Ascending aorta (tissue), 2 donors: ENCODE data around the gene LIPG. TPM values are rescaled to one million over a fixed set of nuclear protein-coding genes. Genes with fewer than 3 reads are reported as not detected.

Experiments
- DNase-seq, 2 donors: peaks; one replicate each; pipeline ENCODE4 v3.0.0-alpha.2; 2019; ENCODE audit warnings: low spot score in 2 of 2
- H3K27ac ChIP-seq, 2 donors: fragments of 200-600 bp; sonication (generic); one replicate each; pipeline ENCODE4 v1.5.1; 2016 to 2017; ENCODE audit warnings: mild to moderate bottlenecking in 1 of 2
- H3K27me3 ChIP-seq: fragments of 200-600 bp; sonication (generic); one replicate; pipeline ENCODE4 v1.5.1; 2017
- H3K36me3 ChIP-seq, 2 donors: fragments of 200-600 bp; sonication (generic); one replicate each; pipeline ENCODE4 v1.5.1; 2016
- H3K4me1 ChIP-seq, 2 donors: fragments of 200-600 bp; sonication (generic); one replicate each; pipeline ENCODE4 v1.5.1; 2016 to 2017; ENCODE audit warnings: mild to moderate bottlenecking in 1 of 2
- H3K4me3 ChIP-seq, 2 donors: fragments of 200-600 bp; sonication (generic); one replicate each; pipeline ENCODE4 v1.5.1; 2016 to 2017; ENCODE audit warnings: mild to moderate bottlenecking in 1 of 2
- H3K9me3 ChIP-seq, 2 donors: fragments of 200-600 bp; sonication (generic); one replicate each; pipeline ENCODE4 v1.5.1; 2016
- intact Hi-C: fragments of 100-400 bp; cut with DNase I; formaldehyde crosslinking; loops from one replicate; pipeline ENCODE4 v1.15.1; 2023
- total RNA-seq: library from RNA; depleted of rRNA; stranded (reverse); fragments of >200 nt; gene quantifications from one replicate; pipeline ENCODE4 v1.1.0, GENCODE V29; 2016
- TF ChIP-seq, protein P1 (sequence below), 3 experiments: fragments of 200-600 bp in 2 of 3; fragments of 450-650 bp in 1 of 3; sonication (generic) in 2 of 3; IDR thresholded peaks; one replicate each; pipeline ENCODE4 v1.5.1; 2016 to 2019; ENCODE audit warnings: antibody characterized with exemption in 3 of 3, mild to moderate bottlenecking in 1 of 3, moderate library complexity in 1 of 3

LIPG gene
- total RNA-seq, 1 donor from 2014 or later, result 1.6 TPM

DNA sequence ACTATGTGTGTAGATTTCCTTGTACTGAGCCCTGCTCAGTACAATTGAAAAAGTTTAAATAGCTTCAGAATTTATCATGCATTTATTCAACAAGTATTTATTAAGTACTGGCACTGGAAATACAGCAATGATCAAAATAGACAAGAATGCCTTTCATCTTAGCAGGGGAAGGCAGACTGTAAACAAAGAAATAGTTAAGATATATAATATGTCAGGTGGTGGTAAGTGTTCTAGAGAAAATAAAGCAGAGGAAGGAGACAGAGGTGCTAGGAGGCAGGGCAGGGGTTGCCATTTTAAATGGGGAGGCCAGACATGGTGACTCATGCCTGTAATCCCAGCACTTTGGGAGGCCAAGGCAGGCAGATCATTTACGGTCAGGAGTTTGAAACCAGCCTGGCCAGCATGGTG lies 13.6 kb upstream of the LIPG start:
- H3K9me3 ChIP-seq, result no peaks in the 10 kb centered on the region
- no peaks in the 10 kb centered on the region for H3K4me1 ChIP-seq
- intact Hi-C loops, result no loop called here
- no peaks in the 10 kb centered on the region for H3K36me3 ChIP-seq
- no peaks in the 10 kb centered on the region for H3K27me3 ChIP-seq
- no peak overlapping the region for H3K4me3 ChIP-seq
- TF ChIP-seq, protein P1, sequence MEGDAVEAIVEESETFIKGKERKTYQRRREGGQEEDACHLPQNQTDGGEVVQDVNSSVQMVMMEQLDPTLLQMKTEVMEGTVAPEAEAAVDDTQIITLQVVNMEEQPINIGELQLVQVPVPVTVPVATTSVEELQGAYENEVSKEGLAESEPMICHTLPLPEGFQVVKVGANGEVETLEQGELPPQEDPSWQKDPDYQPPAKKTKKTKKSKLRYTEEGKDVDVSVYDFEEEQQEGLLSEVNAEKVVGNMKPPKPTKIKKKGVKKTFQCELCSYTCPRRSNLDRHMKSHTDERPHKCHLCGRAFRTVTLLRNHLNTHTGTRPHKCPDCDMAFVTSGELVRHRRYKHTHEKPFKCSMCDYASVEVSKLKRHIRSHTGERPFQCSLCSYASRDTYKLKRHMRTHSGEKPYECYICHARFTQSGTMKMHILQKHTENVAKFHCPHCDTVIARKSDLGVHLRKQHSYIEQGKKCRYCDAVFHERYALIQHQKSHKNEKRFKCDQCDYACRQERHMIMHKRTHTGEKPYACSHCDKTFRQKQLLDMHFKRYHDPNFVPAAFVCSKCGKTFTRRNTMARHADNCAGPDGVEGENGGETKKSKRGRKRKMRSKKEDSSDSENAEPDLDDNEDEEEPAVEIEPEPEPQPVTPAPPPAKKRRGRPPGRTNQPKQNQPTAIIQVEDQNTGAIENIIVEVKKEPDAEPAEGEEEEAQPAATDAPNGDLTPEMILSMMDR (IDR thresholded peaks at IDR 0.05), result no peak
- no peak for DNase-seq
- H3K27ac ChIP-seq, result no peak overlapping the region

DNA sequence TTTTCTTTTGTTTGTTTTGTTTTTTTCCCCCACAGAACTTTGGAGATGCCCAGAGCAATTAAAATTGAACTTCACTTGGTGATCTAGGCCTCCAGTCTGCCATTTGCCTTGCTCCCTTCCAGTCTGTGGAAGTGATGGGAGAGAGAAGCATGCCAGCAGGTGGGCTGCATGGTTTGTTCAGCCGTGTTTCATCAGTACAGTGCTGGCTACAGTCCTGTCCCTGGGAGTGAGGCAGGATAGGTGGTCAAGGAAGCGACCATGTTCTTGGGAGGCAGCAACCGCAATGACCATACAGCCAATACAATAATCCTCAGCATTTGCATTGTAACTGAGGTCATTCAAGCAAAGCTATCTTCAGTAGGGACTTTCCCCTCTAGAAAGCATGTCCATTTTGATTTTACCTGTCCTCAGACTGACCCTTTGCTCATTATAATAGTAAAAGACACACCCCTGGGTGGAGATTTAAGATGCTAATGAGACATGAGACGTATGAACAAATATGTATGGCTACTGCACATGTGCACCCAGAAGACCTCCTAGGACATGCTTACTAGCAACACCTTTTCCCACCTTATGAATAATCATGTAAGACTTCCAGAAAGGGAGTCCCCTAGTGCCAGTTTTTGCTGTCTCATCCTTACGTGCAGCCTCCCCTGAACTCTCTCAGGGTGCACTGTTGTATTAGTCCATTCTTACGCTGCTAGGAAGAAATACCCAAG lies 11.1 kb upstream of the LIPG start:
- TF ChIP-seq, protein P1 (IDR thresholded peaks at IDR 0.05), result no peak
- H3K4me3 ChIP-seq, result no peak overlapping the region
- H3K9me3 ChIP-seq, result no peaks in the 10 kb centered on the region
- DNase-seq, result no peak
- no peaks in the 10 kb centered on the region for H3K4me1 ChIP-seq
- intact Hi-C loops, result no loop called here
- no peaks in the 10 kb centered on the region for H3K36me3 ChIP-seq
- H3K27me3 ChIP-seq, result no peaks in the 10 kb centered on the region
- H3K27ac ChIP-seq, result no peak overlapping the region

DNA sequence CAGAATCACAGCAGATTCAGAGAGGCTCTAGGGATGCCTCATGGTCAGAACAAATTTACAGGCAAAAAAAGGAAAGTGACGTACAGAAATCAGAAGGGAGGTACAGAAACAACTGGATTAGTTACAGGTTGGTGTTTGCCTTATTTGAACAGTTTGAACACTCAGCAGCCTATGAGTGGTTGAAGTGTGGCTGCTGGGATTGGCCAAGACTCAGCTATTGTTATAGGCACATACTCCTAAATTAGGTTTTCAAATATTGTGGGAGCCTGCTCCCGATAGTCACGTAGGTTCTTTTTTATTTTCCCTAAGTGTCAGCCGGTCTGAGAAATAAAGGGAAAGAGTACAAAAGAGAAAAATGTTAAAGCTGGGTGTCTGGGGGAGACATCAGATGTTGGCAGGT lies 8.9 kb upstream of the LIPG start:
- no peaks in the 10 kb centered on the region for H3K9me3 ChIP-seq
- intact Hi-C loops, result no loop called here
- TF ChIP-seq, protein P1 (IDR thresholded peaks at IDR 0.05), result no peak

DNA sequence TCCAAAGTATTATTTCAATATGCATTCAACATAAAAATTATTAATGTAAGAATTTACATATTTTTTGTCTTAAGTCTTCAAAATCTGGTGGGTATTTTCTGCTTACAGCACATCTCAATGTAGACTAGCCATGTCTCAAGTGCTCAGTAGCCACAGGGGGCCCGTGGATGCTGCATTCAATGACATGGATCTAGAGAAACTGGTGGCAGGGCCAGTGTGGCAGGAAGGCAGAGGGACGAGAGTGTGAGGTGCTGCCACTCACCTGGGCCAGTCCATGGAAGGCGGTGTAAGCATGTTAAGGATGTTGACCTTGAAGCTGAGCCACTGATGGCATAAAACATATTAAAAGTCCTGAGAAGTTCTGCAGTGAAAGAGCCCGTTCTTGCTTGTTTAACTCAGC lies 6.2 kb upstream of the LIPG start:
- Histone ChIP-seq H3K4me3 (no peak overlapping the region), H3K4me1 (peaks cover 0 to 2% of the 10 kb centered on the region in 2 donors), H3K27me3 (no peaks in the 10 kb centered on the region), H3K9me3 (no peaks in the 10 kb centered on the region), H3K36me3 (no peaks in the 10 kb centered on the region), H3K27ac (no peak overlapping the region)
- intact Hi-C loops, result no loop called here
- TF ChIP-seq, protein P1 (IDR thresholded peaks at IDR 0.05), result no peak
- DNase-seq, result peak in 1 of 2 donors; percentile 34

More for the DNA sequence above, 8.9 kb upstream of the LIPG start:
- H3K27me3 ChIP-seq, result no peaks in the 10 kb centered on the region
- DNase-seq, result no peak
- H3K4me3 ChIP-seq, result no peak overlapping the region
- no peaks in the 10 kb centered on the region for H3K4me1 ChIP-seq
- no peak overlapping the region for H3K27ac ChIP-seq
- no peaks in the 10 kb centered on the region for H3K36me3 ChIP-seq

DNA sequence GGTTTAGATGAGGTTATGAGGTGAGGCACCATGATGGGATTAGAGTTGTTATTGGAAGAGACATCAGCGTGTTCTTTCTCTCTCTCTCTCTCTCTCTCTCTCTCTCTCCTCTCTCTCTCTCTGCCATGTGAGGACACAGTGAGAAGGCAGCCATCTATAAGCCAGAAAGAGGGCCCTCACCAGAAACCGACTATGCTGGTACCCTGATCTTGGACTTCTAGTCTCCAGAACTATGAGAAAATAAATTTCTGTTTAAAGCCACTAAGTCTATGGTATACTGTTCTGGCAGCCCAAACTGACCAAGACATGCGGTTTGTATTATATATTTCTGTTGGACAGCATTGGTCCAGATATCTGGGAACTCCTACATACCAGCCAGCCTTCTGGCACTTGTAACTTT lies 3.5 kb upstream of the LIPG start:
- Histone ChIP-seq H3K4me3 (no peak overlapping the region), H3K36me3 (no peaks in the 10 kb centered on the region), H3K27me3 (no peaks in the 10 kb centered on the region), H3K9me3 (no peaks in the 10 kb centered on the region), H3K27ac (no peak overlapping the region), H3K4me1 (peaks cover 0 to 19% of the 10 kb centered on the region in 2 donors)
- intact Hi-C loops, result no loop called here
- TF ChIP-seq, protein P1 (IDR thresholded peaks at IDR 0.05), result no peak
- DNase-seq, result no peak
